KMS-11 (cell line): ENCODE data around the gene PHACTR1.

ENCODE experiments used
- H2AFZ ChIP-seq: fragments of 200-600 bp; sonication (generic); 2 replicates; pipeline ENCODE4 v1.6.1; 2016; ENCODE audit warnings: antibody characterized with exemption, mixed run types, low read depth
- H3K27ac ChIP-seq: fragments of 200-600 bp; sonication (generic); 2 replicates; pipeline ENCODE4 v1.6.1; 2016; ENCODE audit warnings: mild to moderate bottlenecking, mixed run types
- H3K27me3 ChIP-seq: fragments of 200-600 bp; sonication (generic); 2 replicates; pipeline ENCODE4 v1.6.1; 2017; ENCODE audit warnings: mild to moderate bottlenecking, low read depth, mixed run types, moderate library complexity; ENCODE audit not compliant: insufficient read depth
- H3K36me3 ChIP-seq: fragments of 200-600 bp; sonication (generic); 2 replicates; pipeline ENCODE4 v1.6.1; 2017; ENCODE audit warnings: mild to moderate bottlenecking, mixed run types; ENCODE audit not compliant: insufficient read depth
- H3K4me1 ChIP-seq: fragments of 200-600 bp; sonication (generic); 2 replicates; pipeline ENCODE4 v1.6.1; 2016; ENCODE audit warnings: mild to moderate bottlenecking, low read depth, mixed run types; ENCODE audit not compliant: poor library complexity, severe bottlenecking
- H3K4me2 ChIP-seq: fragments of 200-600 bp; sonication (generic); 2 replicates; pipeline ENCODE4 v1.7.0; 2016; ENCODE audit warnings: mild to moderate bottlenecking, mixed run types
- H3K4me3 ChIP-seq: fragments of 200-600 bp; sonication (generic); IDR thresholded peaks from 2 replicates; pipeline ENCODE4 v1.6.1; 2017; ENCODE audit warnings: low read depth, low read length, mixed read lengths; ENCODE audit not compliant: insufficient read depth
- H3K79me2 ChIP-seq: fragments of 200-600 bp; sonication (generic); 2 replicates; pipeline ENCODE4 v1.6.1; 2016; ENCODE audit warnings: low read depth, mixed run types; ENCODE audit not compliant: insufficient read depth
- H3K9ac ChIP-seq: fragments of 200-600 bp; sonication (generic); 2 replicates; pipeline ENCODE4 v1.6.1; 2016; ENCODE audit warnings: mild to moderate bottlenecking, mixed run types
- H4K20me1 ChIP-seq: fragments of 200-600 bp; sonication (generic); 2 replicates; pipeline ENCODE4 v1.6.1; 2016; ENCODE audit warnings: mild to moderate bottlenecking, mixed run types; ENCODE audit not compliant: insufficient read depth
- CTCF ChIP-seq: fragments of 200-600 bp; sonication (generic); conservative IDR thresholded peaks from 2 replicates; pipeline ENCODE4 v1.6.1; 2017; ENCODE audit warnings: low read depth, mild to moderate bottlenecking, antibody characterized with exemption, low read length, moderate library complexity, mixed read lengths

The PHACTR1 gene

DNA sequence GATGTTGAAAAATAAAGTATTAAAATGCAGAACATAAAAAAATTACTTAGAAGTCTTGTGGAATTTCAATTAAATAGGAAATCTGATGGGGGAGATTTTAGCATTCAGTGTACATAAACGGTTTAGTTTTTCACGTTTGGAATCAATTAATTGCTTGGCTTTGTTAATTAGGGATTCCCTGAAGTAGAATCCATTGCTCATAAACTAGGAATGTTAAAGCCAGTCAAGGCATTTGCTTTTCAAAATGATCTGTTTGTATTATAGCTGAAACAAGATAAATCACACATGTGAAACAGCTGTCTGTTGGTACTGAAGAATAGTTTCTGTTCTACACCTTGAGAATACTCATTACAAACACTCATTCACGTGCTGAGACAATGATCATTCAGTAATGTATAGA is 313.8 kb downstream of the PHACTR1 start:
- no peak for TF ChIP-seq CTCF
- Histone ChIP-seq H3K27ac (no peak overlapping the region), H3K4me3 (no peak overlapping the region), H3K9ac (no peak overlapping the region), H4K20me1 (no peaks in the 10 kb centered on the region), H2AFZ (no peak overlapping the region), H3K4me2 (no peak overlapping the region), H3K79me2 (no peaks in the 10 kb centered on the region), H3K27me3 (no peaks in the 10 kb centered on the region), H3K36me3 (no peaks in the 10 kb centered on the region), H3K4me1 (no peaks in the 10 kb centered on the region)

DNA sequence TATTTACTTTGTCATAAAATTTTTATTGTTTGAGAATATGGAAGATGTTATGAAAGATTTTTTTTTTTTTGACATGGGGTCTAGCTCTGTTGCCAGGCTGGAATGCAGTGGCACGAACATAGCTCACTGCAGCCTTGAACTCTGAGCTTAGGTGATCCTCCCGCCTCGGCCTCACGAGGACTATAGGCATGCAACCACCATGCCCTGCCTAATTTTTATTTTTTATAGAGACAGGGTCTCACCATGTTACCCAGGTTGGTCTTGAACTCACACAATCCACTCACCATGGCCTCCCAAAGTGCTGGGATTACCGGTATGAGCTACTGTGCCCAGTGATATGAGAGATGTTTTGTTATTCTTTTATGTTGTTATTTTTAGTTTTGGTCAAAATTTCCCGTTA is 316.0 kb downstream of the PHACTR1 start:
- Histone ChIP-seq H3K4me3 (no peak overlapping the region), H3K36me3 (no peaks in the 10 kb centered on the region), H3K9ac (no peak overlapping the region), H2AFZ (no peak overlapping the region), H3K79me2 (no peaks in the 10 kb centered on the region), H3K4me1 (no peaks in the 10 kb centered on the region), H3K27me3 (no peaks in the 10 kb centered on the region), H3K27ac (no peak overlapping the region), H4K20me1 (no peaks in the 10 kb centered on the region), H3K4me2 (no peak overlapping the region)
- no peak for TF ChIP-seq CTCF

DNA sequence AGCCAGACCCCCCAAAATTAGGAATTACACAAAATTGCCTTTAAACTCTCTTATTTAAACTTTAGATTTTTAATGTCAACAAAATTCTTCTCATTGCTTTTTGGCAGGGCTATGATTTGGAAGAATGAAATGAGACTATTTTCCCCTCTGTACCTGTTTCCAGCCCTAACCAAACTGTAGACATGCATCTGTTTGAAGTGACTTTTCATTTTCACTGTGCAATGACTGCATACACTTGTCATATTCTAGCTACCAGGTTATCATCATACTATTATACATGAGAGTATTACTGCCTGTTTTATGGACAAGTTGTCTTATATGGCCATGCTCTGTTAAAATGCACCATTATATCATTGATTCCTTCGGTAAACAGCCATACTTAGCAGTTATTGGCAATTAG is 316.6 kb downstream of the PHACTR1 start:
- H3K4me2 ChIP-seq = no peak overlapping the region
- H3K27ac ChIP-seq = no peak overlapping the region

GRCh38 chr6:13034316-13034715 is 317.7 kb downstream of the PHACTR1 start:
- Histone ChIP-seq H3K4me2 (no peak overlapping the region), H3K4me3 (no peak overlapping the region), H2AFZ (no peak overlapping the region), H3K79me2 (no peaks in the 10 kb centered on the region), H3K4me1 (no peaks in the 10 kb centered on the region), H3K27ac (no peak overlapping the region), H4K20me1 (no peaks in the 10 kb centered on the region), H3K27me3 (no peaks in the 10 kb centered on the region), H3K9ac (no peak overlapping the region), H3K36me3 (no peaks in the 10 kb centered on the region)
- TF ChIP-seq CTCF = no peak

More for the DNA sequence above, 316.6 kb downstream of the PHACTR1 start:
- no peak for TF ChIP-seq CTCF
- no peaks in the 10 kb centered on the region for H4K20me1 ChIP-seq
- no peak overlapping the region for H3K9ac ChIP-seq
- H3K4me3 ChIP-seq = no peak overlapping the region
- H2AFZ ChIP-seq = no peak overlapping the region
- H3K79me2 ChIP-seq = no peaks in the 10 kb centered on the region
- no peaks in the 10 kb centered on the region for H3K27me3 ChIP-seq
- no peaks in the 10 kb centered on the region for H3K4me1 ChIP-seq
- H3K36me3 ChIP-seq = no peaks in the 10 kb centered on the region

DNA sequence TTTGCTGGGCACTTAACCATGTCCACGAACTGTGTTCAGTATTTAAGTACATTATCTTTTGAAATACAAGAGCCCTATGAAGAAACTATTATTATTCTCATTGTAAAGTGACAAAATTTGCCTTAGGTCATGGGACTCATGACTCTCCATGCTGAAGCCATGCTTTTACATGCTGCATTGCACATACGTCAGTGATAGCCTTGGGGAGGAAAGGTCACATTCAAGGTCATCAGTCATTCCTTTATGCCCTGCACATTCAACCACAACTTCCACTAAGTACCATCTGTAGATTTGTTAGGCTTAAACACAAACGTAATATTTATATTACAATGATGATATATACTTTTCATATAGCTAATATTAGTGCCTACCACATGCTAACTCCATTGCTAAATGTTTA is 319.0 kb downstream of the PHACTR1 start:
- Histone ChIP-seq H3K9ac (no peak overlapping the region), H3K27ac (no peak overlapping the region), H3K36me3 (no peaks in the 10 kb centered on the region), H3K4me1 (no peaks in the 10 kb centered on the region), H3K4me3 (no peak overlapping the region), H3K4me2 (no peak overlapping the region), H3K27me3 (no peaks in the 10 kb centered on the region), H3K79me2 (no peaks in the 10 kb centered on the region), H4K20me1 (no peaks in the 10 kb centered on the region), H2AFZ (no peak overlapping the region)
- TF ChIP-seq CTCF = no peak
